Esophagus muscularis mucosa (tissue), 4 donors: ENCODE data around the gene ZFAND2A. TPM values are rescaled to one million over a fixed set of nuclear protein-coding genes. Genes with fewer than 3 reads are reported as not detected.

ENCODE experiments used
- DNase-seq: peaks from one replicate; pipeline ENCODE4 v3.0.0-alpha.2; 2017; ENCODE audit errors: extremely low spot score
- H3K27ac ChIP-seq, 4 donors: fragments of 200-600 bp; sonication (generic); replicated peaks in 1 of 4; 1 replicate in 3 of 4; 2 replicates in 1 of 4; pipeline ENCODE4 v1.5.1; 2016 to 2019; ENCODE audit warnings: mild to moderate bottlenecking in 1 of 4
- H3K27me3 ChIP-seq, 4 donors: fragments of 200-600 bp; sonication (generic); one replicate each; pipeline versions ENCODE4 v1.5.1 to v1.6.0; 2016 to 2019
- H3K36me3 ChIP-seq, 4 donors: fragments of 200-600 bp; sonication (generic); one replicate each; pipeline ENCODE4 v1.5.1; 2016 to 2019
- H3K4me1 ChIP-seq, 4 donors: fragments of 200-600 bp; sonication (generic); one replicate each; pipeline ENCODE4 v1.5.1; 2016 to 2019
- H3K4me3 ChIP-seq, 4 donors: fragments of 200-600 bp; sonication (generic); 1 replicate in 2 of 4; 2 replicates in 2 of 4; pipeline ENCODE4 v1.5.1; 2016 to 2019; ENCODE audit warnings: mild to moderate bottlenecking in 4 of 4, moderate library complexity in 1 of 4
- H3K9me3 ChIP-seq, 4 donors: fragments of 200-600 bp; sonication (generic); 1 replicate in 3 of 4; 2 replicates in 1 of 4; pipeline ENCODE4 v1.5.1; 2016 to 2019
- CTCF ChIP-seq, 3 experiments: fragments of 200-600 bp in 2 of 3; fragments of 450-650 bp in 1 of 3; sonication (generic) in 2 of 3; IDR thresholded peaks; one replicate each; pipeline ENCODE4 v1.5.1; 2017 to 2019; ENCODE audit warnings: antibody characterized with exemption in 3 of 3, mild to moderate bottlenecking in 2 of 3, moderate library complexity in 1 of 3
- EP300 ChIP-seq: sonication (generic); formaldehyde crosslinking; IDR thresholded peaks from one replicate; pipeline ENCODE4 v1.6.1; 2017; ENCODE audit warnings: antibody characterized with exemption
- POLR2A ChIP-seq: fragments of 450-650 bp; IDR thresholded peaks from one replicate; pipeline ENCODE4 v1.6.1; 2017; ENCODE audit warnings: antibody characterized with exemption, moderate library complexity, mild to moderate bottlenecking, low read depth
- POLR2AphosphoS5 ChIP-seq, 2 donors: sonication (generic); formaldehyde crosslinking; IDR thresholded peaks; one replicate each; pipeline ENCODE4 v1.6.1; 2017; ENCODE audit warnings: antibody characterized with exemption in 2 of 2
- WGBS: methylation state at CpG from one replicate; pipeline ENCODE4 v1.1.5; 2018; 5-methylcytosine and 5-hydroxymethylcytosine counted together
- intact Hi-C: fragments of 100-400 bp; cut with DNase I; formaldehyde crosslinking; loops from one replicate; pipeline ENCODE4 v1.15.1; 2023
- total RNA-seq, 4 donors: library from RNA; depleted of rRNA; stranded (reverse); fragments of >200 nt; gene quantifications; one replicate each; pipeline versions ENCODE4 v1.1.0 to v1.2.1, GENCODE V29; 2016

The ZFAND2A gene
- total RNA-seq, 4 donors from 2014 or later, result 24.3 to 27.5 (median 25.5) TPM

- no peaks in the 10 kb centered on the region for H3K9me3 ChIP-seq
- no peak overlapping the region for H3K27ac ChIP-seq
- H3K4me3 ChIP-seq, result no peak overlapping the region
- peaks cover 0 to 12% (median 5%) of the 10 kb centered on the region in 4 donors for H3K36me3 ChIP-seq
- intact Hi-C loops, result no loop called here
- no peak for DNase-seq
- H3K4me1 ChIP-seq, result peaks cover 1 to 2% (median 1%) of the 10 kb centered on the region in 4 donors
- TF ChIP-seq CTCF (IDR thresholded peaks at IDR 0.05), result no peak
- no peak for TF ChIP-seq POLR2AphosphoS5 (IDR thresholded peaks at IDR 0.05)
- no peak for TF ChIP-seq EP300
- TF ChIP-seq POLR2A, result no peak
- H3K27me3 ChIP-seq, result no peaks in the 10 kb centered on the region
- 91% methylated on average over 2 of the region's 2 CpGs for WGBS
Observed at GRCh38 chr7:1131471-1132265, 28.3 kb downstream of the ZFAND2A start.

GRCh38 chr7:1130021-1130990 is 29.7 kb downstream of the ZFAND2A start:
- no peak for TF ChIP-seq POLR2AphosphoS5 (IDR thresholded peaks at IDR 0.05)
- TF ChIP-seq CTCF (IDR thresholded peaks at IDR 0.05), result no peak
- peaks cover 0 to 21% (median 15%) of the 10 kb centered on the region in 4 donors for H3K36me3 ChIP-seq
- H3K4me3 ChIP-seq, result no peak overlapping the region
- no peaks in the 10 kb centered on the region for H3K9me3 ChIP-seq
- no peak for DNase-seq
- no peaks in the 10 kb centered on the region for H3K27me3 ChIP-seq
- 97% methylated on average over 10 of the region's 26 CpGs for WGBS
- intact Hi-C loops, result no loop called here
- H3K4me1 ChIP-seq, result peaks cover 0 to 2% (median under 1%) of the 10 kb centered on the region in 4 donors
- no peak overlapping the region for H3K27ac ChIP-seq

GRCh38 chr7:1129431-1129830 is 30.6 kb downstream of the ZFAND2A start:
- no peak for DNase-seq
- no peak overlapping the region for H3K27ac ChIP-seq
- TF ChIP-seq POLR2A, result no peak
- TF ChIP-seq CTCF (IDR thresholded peaks at IDR 0.05), result no peak
- TF ChIP-seq EP300, result no peak
- no peak for TF ChIP-seq POLR2AphosphoS5 (IDR thresholded peaks at IDR 0.05)
- intact Hi-C loops, result no loop called here
- peaks cover 5 to 11% (median 9%) of the 10 kb centered on the region in 4 donors for H3K4me1 ChIP-seq
- H3K4me3 ChIP-seq, result no peak overlapping the region
- H3K36me3 ChIP-seq, result peaks cover 0 to 21% (median 15%) of the 10 kb centered on the region in 4 donors
- H3K9me3 ChIP-seq, result no peaks in the 10 kb centered on the region
- no peaks in the 10 kb centered on the region for H3K27me3 ChIP-seq
- 95% methylated on average over 13 of the region's 13 CpGs for WGBS

- intact Hi-C loops, result no loop called here
- TF ChIP-seq CTCF (IDR thresholded peaks at IDR 0.05), result no peak
- TF ChIP-seq POLR2A, result no peak
- Histone ChIP-seq H3K36me3 (peaks cover 0 to 21% (median 15%) of the 10 kb centered on the region in 4 donors), H3K27ac (no peak overlapping the region), H3K4me1 (peaks cover 19 to 34% (median 27%) of the 10 kb centered on the region in 4 donors), H3K9me3 (no peaks in the 10 kb centered on the region), H3K4me3 (no peak overlapping the region), H3K27me3 (no peaks in the 10 kb centered on the region)
- WGBS, result 96% methylated on average over 7 of the region's 7 CpGs
- no peak for DNase-seq
Observed at GRCh38 chr7:1127001-1127400, 33.0 kb downstream of the ZFAND2A start.
